ENCODE data around the gene C4B. TPM values are rescaled to one million over a fixed set of nuclear protein-coding genes. Genes with fewer than 3 reads are reported as not detected.
A peak's percentile ranks its signal among the peaks of the same experiment; 100 is the strongest.
"Not testable (repeated sequence)": the region's sequence is repeated elsewhere in the genome, so short reads cannot be mapped to it uniquely, and the experiment has no call there.

Gene C4B
- total RNA-seq, 1 donor from 2014 or later = 3.0 TPM

GRCh38 chr6:32050562-32050961 lies 36.0 kb downstream of the C4B start:
- no peak for DNase-seq (ENCODE audit: low read depth)

- not testable (repeated sequence) for DNase-seq (ENCODE audit: low read depth)
These were observed 38.0 kb downstream of the C4B start for GRCh38 chr6:32052626-32053025.

GRCh38 chr6:32053314-32053713 lies 38.7 kb downstream of the C4B start:
- DNase-seq (ENCODE audit: low read depth) = not testable (repeated sequence)

- not testable (repeated sequence) for DNase-seq (ENCODE audit: low read depth)
These were observed 41.2 kb downstream of the C4B start for GRCh38 chr6:32055756-32056155.

- DNase-seq (ENCODE audit: low read depth) = no peak
These were observed 41.7 kb downstream of the C4B start for GRCh38 chr6:32056254-32056653.

- no peak for DNase-seq (ENCODE audit: low read depth)
These were observed 43.4 kb downstream of the C4B start for GRCh38 chr6:32057966-32058365.

- DNase-seq (ENCODE audit: low read depth) = no peak
These were observed 43.9 kb downstream of the C4B start for GRCh38 chr6:32058511-32058963.

GRCh38 chr6:32060966-32061655 lies 46.5 kb downstream of the C4B start:
- peak; percentile 11 for DNase-seq (ENCODE audit: low read depth)

GRCh38 chr6:32064706-32065105 lies 50.1 kb downstream of the C4B start:
- no peak for DNase-seq (ENCODE audit: low read depth)

GRCh38 chr6:32067521-32067920 lies 52.9 kb downstream of the C4B start:
- not testable (repeated sequence) for DNase-seq (ENCODE audit: low read depth)

GRCh38 chr6:32068315-32068714 lies 53.7 kb downstream of the C4B start:
- DNase-seq (ENCODE audit: low read depth) = not testable (repeated sequence)

- no peak for DNase-seq (ENCODE audit: low read depth)
These were observed 54.3 kb downstream of the C4B start for GRCh38 chr6:32068867-32069266.

- no peak for DNase-seq (ENCODE audit: low read depth)
These were observed 54.9 kb downstream of the C4B start for GRCh38 chr6:32069460-32069859.

- DNase-seq (ENCODE audit: low read depth) = no peak
These were observed 55.4 kb downstream of the C4B start for GRCh38 chr6:32069878-32070515.

GRCh38 chr6:32070814-32071543 lies 56.4 kb downstream of the C4B start:
- DNase-seq (ENCODE audit: low read depth) = no peak

GRCh38 chr6:32073101-32073500 lies 58.5 kb downstream of the C4B start:
- DNase-seq (ENCODE audit: low read depth) = no peak

- no peak for DNase-seq (ENCODE audit: low read depth)
These were observed 59.0 kb downstream of the C4B start for GRCh38 chr6:32073613-32074012.

GRCh38 chr6:32074996-32075532 lies 60.5 kb downstream of the C4B start:
- no peak for DNase-seq (ENCODE audit: low read depth)

- peak; percentile 58 for DNase-seq (ENCODE audit: low read depth)
These were observed 61.2 kb downstream of the C4B start for GRCh38 chr6:32075781-32076180.

GRCh38 chr6:32076321-32076809 lies 61.8 kb downstream of the C4B start:
- DNase-seq (ENCODE audit: low read depth) = peak; percentile 52

GRCh38 chr6:32079566-32080290 lies 65.1 kb downstream of the C4B start:
- DNase-seq (ENCODE audit: low read depth) = no peak

Data from myocyte (in vitro differentiated cells).